GM12878 (cell line): ENCODE data around the gene CD248. TPM values are rescaled to one million over a fixed set of nuclear protein-coding genes. Genes with fewer than 3 reads are reported as not detected.

Experiments
- ATAC-seq: fragments of 200-7000 bp; cut with Tn5 transposase; 3 replicates; pipeline ENCODE4 v1.9.1; 2020; ENCODE audit warnings: mild to moderate bottlenecking, moderate library complexity
- BruUV-seq: library from RNA; stranded (reverse); fragments of 400-500 nt; replicated peaks from 2 replicates; lab custom pipeline; 2021; lab: Mats Ljungman, UMichigan
- CTCF ChIA-PET: fragments of 300-600 bp; sonication (Branson Sonifier 250); formaldehyde crosslinking; extraction: SDS; loops from one replicate; lab custom pipeline; 2021; ENCODE audit warnings: inconsistent platforms; lab: Yijun Ruan, JAX
- POLR2A ChIA-PET: fragments of 350-600 bp; formaldehyde crosslinking; extraction: SDS; loops from one replicate; lab custom pipeline; 2021; ENCODE audit warnings: inconsistent platforms; lab: Charles Lee
- RAD21 ChIA-PET: fragments of 300-600 bp; sonication (Branson Sonifier 250); formaldehyde crosslinking; loops from one replicate; lab custom pipeline; 2023; ENCODE audit warnings: antibody characterized with exemption; ENCODE audit not compliant: unreplicated experiment; lab: Charles Lee
- SMC1A ChIA-PET: fragments of 300-600 bp; sonication (Branson Sonifier 250); formaldehyde crosslinking; loops from one replicate; lab custom pipeline; 2023; ENCODE audit not compliant: unreplicated experiment, uncharacterized antibody; lab: Charles Lee
- DNase-seq: peaks from one replicate; pipeline ENCODE4 v3.0.0-alpha.2; 2011; ENCODE audit warnings: low read depth, low spot score
- FAIRE-seq: peaks from 3 replicates; lab custom pipeline; 2011; peaks lifted over from hg19 to GRCh38; lab: Jason Lieb, UNC
- H2AFZ ChIP-seq: 2 replicates; pipeline ENCODE4 v1.6.0; 2011; ENCODE audit warnings: low read depth, low read length, control low read depth; ENCODE audit not compliant: control insufficient read depth
- H3K27ac ChIP-seq: 2 replicates; pipeline ENCODE4 v1.5.1; 2011; ENCODE audit warnings: control low read depth; ENCODE audit not compliant: control insufficient read depth, insufficient read depth
- H3K27me3 ChIP-seq, 2 experiments: replicated peaks in 1 of 2; 2 replicates each; pipeline versions ENCODE4 v1.6.0 to v1.6.1; 2011; ENCODE audit warnings: low read length in 1 of 2; ENCODE audit not compliant: control insufficient read depth in 2 of 2, insufficient read depth in 2 of 2
- H3K36me3 ChIP-seq, 2 experiments: 2 replicates each; pipeline ENCODE4 v1.5.1; 2011; ENCODE audit warnings: low read length in 1 of 2; ENCODE audit not compliant: control insufficient read depth in 2 of 2, insufficient read depth in 2 of 2
- H3K4me1 ChIP-seq: 2 replicates; pipeline ENCODE4 v1.6.1; 2011; ENCODE audit warnings: mild to moderate bottlenecking, low read length, moderate library complexity, mixed read lengths; ENCODE audit not compliant: control insufficient read depth, insufficient read depth
- H3K4me2 ChIP-seq: 2 replicates; pipeline ENCODE4 v1.6.0; 2011; ENCODE audit warnings: control low read depth; ENCODE audit not compliant: control insufficient read depth, insufficient read depth
- H3K4me3 ChIP-seq: fragments of 200-600 bp; sonication (generic); 2 replicates; pipeline ENCODE4 v1.5.1; 2016
- H3K79me2 ChIP-seq: 2 replicates; pipeline ENCODE4 v1.6.0; 2011; ENCODE audit warnings: low read length; ENCODE audit not compliant: control insufficient read depth, insufficient read depth
- H3K9ac ChIP-seq: 2 replicates; pipeline ENCODE4 v1.8.0; 2011; ENCODE audit warnings: low read length, control low read depth, mixed read lengths; ENCODE audit not compliant: control insufficient read depth, insufficient read depth
- H3K9me3 ChIP-seq: replicated peaks from 3 replicates; pipeline ENCODE4 v1.5.1; 2011; ENCODE audit warnings: mild to moderate bottlenecking, low read length; ENCODE audit not compliant: control insufficient read depth, insufficient read depth
- H4K20me1 ChIP-seq: 2 replicates; pipeline ENCODE4 v1.6.0; 2011; ENCODE audit not compliant: control insufficient read depth, insufficient read depth
- BCL11A ChIP-seq: IDR thresholded peaks from 2 replicates; pipeline ENCODE4 v1.6.1; 2011; ENCODE audit warnings: low read depth, low read length
- CEBPB ChIP-seq, 2 experiments: fragments of 150-350 bp in 1 of 2; IDR thresholded peaks; 2 replicates each; pipeline ENCODE4 v1.6.1; 2012 to 2014; ENCODE audit warnings: low read depth in 2 of 2, low read length in 2 of 2, borderline replicate concordance in 1 of 2, inconsistent platforms in 1 of 2
- CHD2 ChIP-seq: IDR thresholded peaks from 2 replicates; pipeline ENCODE4 v1.6.1; 2011; ENCODE audit warnings: low read depth, low read length, improper control_type of control experiment, borderline replicate concordance
- DPF2 ChIP-seq: fragments of 450-650 bp; IDR thresholded peaks from 2 replicates; pipeline ENCODE4 v1.6.1; 2017; ENCODE audit warnings: mild to moderate bottlenecking
- FOXM1 ChIP-seq: IDR thresholded peaks from 2 replicates; pipeline ENCODE4 v1.6.1; 2012; ENCODE audit warnings: low read depth, mild to moderate bottlenecking, inconsistent platforms, low read length, moderate library complexity
- GATAD2B ChIP-seq: fragments of 450-650 bp; conservative IDR thresholded peaks from 2 replicates; pipeline ENCODE4 v1.6.1; 2017; ENCODE audit warnings: low read depth, mild to moderate bottlenecking, moderate library complexity
- HDGF ChIP-seq: fragments of 450-650 bp; IDR thresholded peaks from 2 replicates; pipeline ENCODE4 v1.6.1; 2016; ENCODE audit warnings: antibody characterized with exemption
- JUNB ChIP-seq: IDR thresholded peaks from 2 replicates; pipeline ENCODE4 v1.6.1; 2016; ENCODE audit warnings: antibody characterized with exemption, mild to moderate bottlenecking
- PAX8 ChIP-seq: fragments of 450-650 bp; IDR thresholded peaks from 2 replicates; pipeline ENCODE4 v1.6.1; 2017; ENCODE audit warnings: mild to moderate bottlenecking, moderate library complexity
- PML ChIP-seq: IDR thresholded peaks from 2 replicates; pipeline ENCODE4 v1.6.1; 2012; ENCODE audit warnings: low read length, inconsistent platforms
- POU2F2 ChIP-seq: IDR thresholded peaks from 3 replicates; pipeline ENCODE4 v1.6.1; 2011; ENCODE audit warnings: low read depth, mild to moderate bottlenecking, low read length, borderline replicate concordance
- RBBP5 ChIP-seq: fragments of 200-600 bp; sonication (generic); conservative IDR thresholded peaks from 2 replicates; pipeline ENCODE4 v1.6.1; 2016
- SIN3A ChIP-seq: IDR thresholded peaks from 2 replicates; pipeline ENCODE4 v1.6.1; 2012; ENCODE audit warnings: low read depth, low read length, improper control_type of control experiment
- TAF1 ChIP-seq: IDR thresholded peaks from 2 replicates; pipeline ENCODE4 v1.6.1; 2011; ENCODE audit warnings: mild to moderate bottlenecking, low read depth, low read length, borderline replicate concordance
- ZSCAN29 ChIP-seq: fragments of 450-650 bp; IDR thresholded peaks from 2 replicates; pipeline ENCODE4 v1.6.1; 2017; ENCODE audit warnings: mild to moderate bottlenecking, moderate library complexity
- WGBS: methylation state at CpG from one replicate; pipeline ENCODE4 v1.1.6; 2016; ENCODE audit warnings: low lambda C conversion rate; ENCODE audit not compliant: insufficient replicate concordance, insufficient coverage; ENCODE audit errors: missing lambda C conversion rate; 5-methylcytosine and 5-hydroxymethylcytosine counted together
- in situ Hi-C: fragments of 300-500 bp; cut with MboI; formaldehyde crosslinking; loops from 9 replicates; pipeline ENCODE4 v1.14.3; 2018; ENCODE audit warnings: mixed read lengths
- intact Hi-C: fragments of 100-400 bp; cut with micrococcal nuclease; formaldehyde crosslinking; loops from one replicate; pipeline ENCODE4 v1.14.2; 2022; ENCODE audit not compliant: unreplicated experiment
- polyA plus RNA-seq, 11 experiments: library from polyadenylated mRNA; depleted of rRNA in 4 of 11; unstranded in 6 of 11; stranded (reverse) in 5 of 11; fragments of >200 nt; fragmentation: Nextera tagmentation in 4 of 11; fragmentation: Illumina TruSeq in 1 of 11; extraction: Ambion mirVana in 4 of 11; extraction: Trizol in 1 of 11; gene quantifications; 1 replicate in 1 of 11; 2 replicates in 10 of 11; pipeline versions ENCODE4 v1.2.1 to v1.2.3, GENCODE V29; 2011 to 2016; ENCODE audit warnings: inconsistent platforms in 2 of 11, missing spikeins in 2 of 11, low read depth in 1 of 11
- total RNA-seq, 4 experiments: library from RNA; depleted of rRNA in 3 of 4; stranded (reverse); fragments of >200 nt in 3 of 4; fragmentation: Illumina TruSeq in 1 of 4; extraction: Trizol in 1 of 4; gene quantifications; 2 replicates each; pipeline versions ENCODE4 v1.2.1 to v1.2.3, GENCODE V29; 2013 to 2021

CD248 gene
- total and polyA plus RNA-seq, 10 of the 15 experiments (the other 5 are each of a cell fraction or from before 2014, with no cell fraction given) = 0.10 to 0.21 (median 0.20) TPM; not detected in 7

GRCh38 chr11:66291706-66292542 is 24.9 kb downstream of the CD248 start, which contains the start of gene TMEM151A:
TSS of gene TMEM151A (plus strand) at chr11:66291894. CDS start at chr11:66292014, 120 bp downstream.
- intact Hi-C loops = no loop called here
- DNase-seq (no peak), ATAC-seq (no peak), FAIRE-seq (no peak)
- ChIA-PET SMC1A (interaction anchor here (2.5 kb wide), 1 partner anchor 20 kb away, joined by 10 read pairs; no protein-coding TSS in a partner anchor), CTCF (interaction anchor here (0.9 kb wide), 1 partner anchor 75 kb away, joined by 3 read pairs; no protein-coding TSS in a partner anchor), POLR2A (no interaction called here), RAD21 (interaction anchor here (1.2 kb wide), 1 partner anchor 21 kb away, joined by 5 read pairs; no protein-coding TSS in a partner anchor)
- no peak within 1 kb of the TSS for H3K27ac ChIP-seq
- H3K27me3 ChIP-seq = peaks cover 2 to 7% of the 10 kb centered on the region in 2 experiments; a peak in 2 of 4 replicates
- BruUV-seq = no TSS peak
- no peak within 1 kb of the TSS for H3K4me2 ChIP-seq
- 17% methylated on average over 55 of the region's 95 CpGs for WGBS
- H4K20me1 ChIP-seq = no peaks in the 10 kb centered on the region
- H3K36me3 ChIP-seq = no peaks in the 10 kb centered on the region
- in situ Hi-C loops = no loop called here
- H3K9me3 ChIP-seq = no peaks in the 10 kb centered on the region
- H3K4me1 ChIP-seq = peaks cover 15% of the 10 kb centered on the region
- H2AFZ ChIP-seq = no peak within 1 kb of the TSS
- H3K9ac ChIP-seq = no peak within 1 kb of the TSS
- peaks cover 12% of the 10 kb centered on the region for H3K79me2 ChIP-seq
- no peak within 1 kb of the TSS for H3K4me3 ChIP-seq
- no peak for TF ChIP-seq PAX8
- TF ChIP-seq HDGF = no peak
- TF ChIP-seq DPF2 = no peak
- no peak for TF ChIP-seq BCL11A
- no peak for TF ChIP-seq FOXM1
- TF ChIP-seq POU2F2 = no peak
- no peak for TF ChIP-seq ZSCAN29
- TF ChIP-seq GATAD2B = no peak
- TF ChIP-seq CEBPB (IDR thresholded peaks at IDR 0.05; ENCODE audit: borderline replicate concordance in 1 of 2, low read depth in 2 of 2, low read length in 2 of 2) = no peak
- no peak for TF ChIP-seq SIN3A
- no peak for TF ChIP-seq RBBP5
- TF ChIP-seq JUNB = no peak
- no peak for TF ChIP-seq TAF1
- TF ChIP-seq CHD2 = no peak
- TF ChIP-seq PML = no peak
